WTC11 (cell line): ENCODE measurements around the gene ZIC2. TPM values are rescaled to one million over a fixed set of nuclear protein-coding genes. Genes with fewer than 3 reads are reported as not detected.

Experiments used
- ESRRA ChIP-seq: sonication (generic); formaldehyde crosslinking; IDR thresholded peaks from 2 replicates; pipeline ENCODE4 v1.8.1; 2022; ENCODE audit warnings: mild to moderate bottlenecking, missing genetic modification reagents, borderline replicate concordance
- ETV6 ChIP-seq: sonication (generic); formaldehyde crosslinking; IDR thresholded peaks from 2 replicates; pipeline ENCODE4 v1.8.1; 2022; ENCODE audit warnings: mild to moderate bottlenecking, missing genetic modification reagents
- FOXP1 ChIP-seq: sonication (generic); formaldehyde crosslinking; IDR thresholded peaks from 2 replicates; pipeline ENCODE4 v1.8.0; 2022; ENCODE audit warnings: missing genetic modification reagents, mild to moderate bottlenecking, moderate library complexity, borderline replicate concordance
- GRHL2 ChIP-seq: fragments of 250-450 bp; sonication (Bioruptor Pico); IDR thresholded peaks from 2 replicates; pipeline ENCODE4 v1.8.0; 2022; ENCODE audit warnings: mild to moderate bottlenecking, moderate library complexity; ENCODE audit not compliant: insufficient replicate concordance, severe bottlenecking
- HMGA2 ChIP-seq: fragments of 250-450 bp; sonication (Bioruptor Pico); IDR thresholded peaks from 2 replicates; pipeline ENCODE4 v1.4.0; 2021; ENCODE audit warnings: mild to moderate bottlenecking, moderate library complexity
- IRF2 ChIP-seq: sonication (generic); formaldehyde crosslinking; IDR thresholded peaks from 2 replicates; pipeline ENCODE4 v1.8.0; 2022; ENCODE audit warnings: low read depth, missing genetic modification reagents, borderline replicate concordance
- JAZF1 ChIP-seq: fragments of 250-450 bp; sonication (Bioruptor Pico); IDR thresholded peaks from 2 replicates; pipeline ENCODE4 v1.9.0; 2021; ENCODE audit warnings: moderate library complexity, mild to moderate bottlenecking, inconsistent platforms
- MYBL2 ChIP-seq: sonication (generic); formaldehyde crosslinking; IDR thresholded peaks from 2 replicates; pipeline ENCODE4 v1.8.1; 2023; ENCODE audit warnings: mild to moderate bottlenecking, moderate library complexity, missing genetic modification reagents
- NR1H2 ChIP-seq: sonication (generic); formaldehyde crosslinking; IDR thresholded peaks from 2 replicates; pipeline ENCODE4 v1.9.0; 2021; ENCODE audit warnings: mild to moderate bottlenecking, moderate library complexity, missing genetic modification reagents
- PRRX2 ChIP-seq: fragments of 250-450 bp; sonication (Bioruptor Pico); IDR thresholded peaks from 2 replicates; pipeline ENCODE4 v1.8.0; 2021; ENCODE audit warnings: mild to moderate bottlenecking
- SMAD4 ChIP-seq: sonication (generic); formaldehyde crosslinking; IDR thresholded peaks from 2 replicates; pipeline ENCODE4 v1.8.0; 2022; ENCODE audit warnings: mild to moderate bottlenecking, missing genetic modification reagents
- SP1 ChIP-seq: sonication (generic); formaldehyde crosslinking; conservative IDR thresholded peaks from 2 replicates; pipeline ENCODE4 v1.8.1; 2022; ENCODE audit warnings: missing genetic modification reagents
- TP53 ChIP-seq: sonication (generic); formaldehyde crosslinking; IDR thresholded peaks from 2 replicates; pipeline ENCODE4 v1.8.1; 2023; ENCODE audit warnings: mild to moderate bottlenecking, missing genetic modification reagents
- ZBTB21 ChIP-seq: sonication (generic); formaldehyde crosslinking; IDR thresholded peaks from 2 replicates; pipeline ENCODE4 v1.8.1; 2023; ENCODE audit warnings: mild to moderate bottlenecking, missing genetic modification reagents, borderline replicate concordance
- ZNF232 ChIP-seq: sonication (generic); formaldehyde crosslinking; IDR thresholded peaks from 2 replicates; pipeline ENCODE4 v1.8.0; 2022; ENCODE audit warnings: mild to moderate bottlenecking, missing genetic modification reagents
- ZNF396 ChIP-seq: fragments of 250-450 bp; sonication (Bioruptor Pico); IDR thresholded peaks from 2 replicates; pipeline ENCODE4 v1.8.0; 2021; ENCODE audit warnings: mild to moderate bottlenecking, moderate library complexity, borderline replicate concordance
- ZNF416 ChIP-seq: fragments of 250-450 bp; sonication (Bioruptor Pico); IDR thresholded peaks from 2 replicates; pipeline ENCODE4 v1.9.0; 2021; ENCODE audit warnings: mild to moderate bottlenecking, inconsistent platforms
- total RNA-seq: library from RNA; stranded (reverse); gene quantifications from 3 replicates; pipeline ENCODE4 v1.2.3, GENCODE V29; 2021
- TF ChIP-seq, protein P1 (sequence below): sonication (generic); formaldehyde crosslinking; IDR thresholded peaks from 2 replicates; pipeline ENCODE4 v1.8.1; 2023; ENCODE audit warnings: mild to moderate bottlenecking, missing genetic modification reagents, moderate library complexity
- TF ChIP-seq, protein P2 (sequence below): fragments of 250-450 bp; sonication (Bioruptor Pico); IDR thresholded peaks from 2 replicates; pipeline ENCODE4 v1.9.0; 2021; ENCODE audit warnings: moderate library complexity, mild to moderate bottlenecking, inconsistent platforms, borderline replicate concordance
- TF ChIP-seq, protein P3 (sequence below): fragments of 200-600 bp; IDR thresholded peaks from 2 replicates; pipeline ENCODE4 v1.8.0; 2022; ENCODE audit warnings: antibody characterized with exemption
- TF ChIP-seq, protein P4 (sequence below): sonication (generic); formaldehyde crosslinking; IDR thresholded peaks from 2 replicates; pipeline ENCODE4 v1.8.0; 2022; ENCODE audit warnings: mild to moderate bottlenecking, missing genetic modification reagents
- TF ChIP-seq, protein P5 (sequence below): sonication (generic); formaldehyde crosslinking; conservative IDR thresholded peaks from 2 replicates; pipeline ENCODE4 v1.8.1; 2022; ENCODE audit warnings: mild to moderate bottlenecking, missing genetic modification reagents
- TF ChIP-seq, protein P6 (sequence below): sonication (generic); formaldehyde crosslinking; conservative IDR thresholded peaks from 2 replicates; pipeline ENCODE4 v1.8.1; 2023; ENCODE audit warnings: mild to moderate bottlenecking, low read depth, missing genetic modification reagents, moderate library complexity
- TF ChIP-seq, protein P7 (sequence below): sonication (generic); formaldehyde crosslinking; IDR thresholded peaks from 2 replicates; pipeline ENCODE4 v1.8.1; 2022; ENCODE audit warnings: missing genetic modification reagents, borderline replicate concordance
- TF ChIP-seq, protein P8 (sequence below): fragments of 250-450 bp; sonication (Bioruptor Pico); IDR thresholded peaks from 2 replicates; pipeline ENCODE4 v1.9.0; 2021; ENCODE audit warnings: mild to moderate bottlenecking
- TF ChIP-seq, protein P9 (sequence below): sonication (generic); formaldehyde crosslinking; IDR thresholded peaks from 2 replicates; pipeline ENCODE4 v1.8.1; 2023; ENCODE audit warnings: mild to moderate bottlenecking, missing genetic modification reagents, moderate library complexity
- TF ChIP-seq, protein P10 (sequence below): sonication (generic); formaldehyde crosslinking; IDR thresholded peaks from 2 replicates; pipeline ENCODE4 v1.8.0; 2023; ENCODE audit warnings: missing genetic modification reagents

Gene ZIC2
- total RNA-seq, 1 experiment from 2014 or later: 344 TPM

DNA sequence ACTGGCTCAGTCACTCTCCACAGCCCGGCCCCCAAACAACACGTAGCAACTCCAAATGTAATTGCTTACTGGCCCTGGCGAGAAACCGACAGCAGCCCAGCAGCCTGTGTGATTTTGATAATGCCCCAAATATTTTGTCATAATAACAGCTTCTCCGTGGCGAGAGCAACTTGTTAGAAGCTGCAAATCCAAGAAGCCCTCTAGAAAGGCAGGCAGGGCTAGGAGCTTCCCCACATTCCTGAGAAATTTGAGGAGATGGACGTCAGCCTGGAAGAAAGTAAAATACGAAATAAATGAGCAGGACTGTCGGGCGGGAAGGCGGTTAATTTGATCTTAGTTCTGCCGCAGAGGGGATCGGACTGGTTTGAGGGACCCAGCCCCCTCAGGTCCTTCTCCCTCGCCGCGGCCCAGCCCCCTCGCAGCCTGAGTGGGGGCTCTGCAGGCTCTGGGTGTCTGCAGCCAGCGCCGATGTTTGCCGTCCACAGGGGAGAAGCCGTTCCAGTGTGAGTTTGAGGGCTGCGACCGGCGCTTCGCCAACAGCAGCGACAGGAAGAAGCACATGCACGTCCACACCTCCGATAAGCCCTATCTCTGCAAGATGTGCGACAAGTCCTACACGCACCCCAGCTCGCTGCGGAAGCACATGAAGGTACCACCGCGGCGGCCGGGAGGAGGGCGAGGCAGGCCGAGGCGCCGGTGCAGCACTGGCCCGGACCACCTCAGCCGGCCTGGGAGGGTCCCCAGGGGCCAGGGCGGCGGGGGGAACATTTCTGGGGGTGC lies 3.1 kb downstream of the ZIC2 start (continued):
- TF ChIP-seq, protein P1, sequence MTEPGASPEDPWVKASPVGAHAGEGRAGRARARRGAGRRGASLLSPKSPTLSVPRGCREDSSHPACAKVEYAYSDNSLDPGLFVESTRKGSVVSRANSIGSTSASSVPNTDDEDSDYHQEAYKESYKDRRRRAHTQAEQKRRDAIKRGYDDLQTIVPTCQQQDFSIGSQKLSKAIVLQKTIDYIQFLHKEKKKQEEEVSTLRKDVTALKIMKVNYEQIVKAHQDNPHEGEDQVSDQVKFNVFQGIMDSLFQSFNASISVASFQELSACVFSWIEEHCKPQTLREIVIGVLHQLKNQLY (CRISPR knock-in tag): no peak
- TF ChIP-seq, protein P2, sequence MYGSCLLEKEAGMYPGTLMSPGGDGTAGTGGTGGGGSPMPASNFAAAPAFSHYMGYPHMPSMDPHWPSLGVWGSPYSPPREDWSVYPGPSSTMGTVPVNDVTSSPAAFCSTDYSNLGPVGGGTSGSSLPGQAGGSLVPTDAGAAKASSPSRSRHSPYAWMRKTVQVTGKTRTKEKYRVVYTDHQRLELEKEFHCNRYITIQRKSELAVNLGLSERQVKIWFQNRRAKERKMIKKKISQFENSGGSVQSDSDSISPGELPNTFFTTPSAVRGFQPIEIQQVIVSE (CRISPR knock-in tag): no peak
- peak; percentile 58; the same call in 1 of the 2 replicates for TF ChIP-seq ETV6
- no peak for TF ChIP-seq HMGA2 (CRISPR knock-in tag)
- peak; percentile 50; the same call in 1 of the 2 replicates for TF ChIP-seq ZBTB21
- TF ChIP-seq SP1 (CRISPR knock-in tag): no peak; the same call in 1 of the 2 replicates
- TF ChIP-seq, protein P3, sequence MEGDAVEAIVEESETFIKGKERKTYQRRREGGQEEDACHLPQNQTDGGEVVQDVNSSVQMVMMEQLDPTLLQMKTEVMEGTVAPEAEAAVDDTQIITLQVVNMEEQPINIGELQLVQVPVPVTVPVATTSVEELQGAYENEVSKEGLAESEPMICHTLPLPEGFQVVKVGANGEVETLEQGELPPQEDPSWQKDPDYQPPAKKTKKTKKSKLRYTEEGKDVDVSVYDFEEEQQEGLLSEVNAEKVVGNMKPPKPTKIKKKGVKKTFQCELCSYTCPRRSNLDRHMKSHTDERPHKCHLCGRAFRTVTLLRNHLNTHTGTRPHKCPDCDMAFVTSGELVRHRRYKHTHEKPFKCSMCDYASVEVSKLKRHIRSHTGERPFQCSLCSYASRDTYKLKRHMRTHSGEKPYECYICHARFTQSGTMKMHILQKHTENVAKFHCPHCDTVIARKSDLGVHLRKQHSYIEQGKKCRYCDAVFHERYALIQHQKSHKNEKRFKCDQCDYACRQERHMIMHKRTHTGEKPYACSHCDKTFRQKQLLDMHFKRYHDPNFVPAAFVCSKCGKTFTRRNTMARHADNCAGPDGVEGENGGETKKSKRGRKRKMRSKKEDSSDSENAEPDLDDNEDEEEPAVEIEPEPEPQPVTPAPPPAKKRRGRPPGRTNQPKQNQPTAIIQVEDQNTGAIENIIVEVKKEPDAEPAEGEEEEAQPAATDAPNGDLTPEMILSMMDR: no peak
- TF ChIP-seq, protein P4, sequence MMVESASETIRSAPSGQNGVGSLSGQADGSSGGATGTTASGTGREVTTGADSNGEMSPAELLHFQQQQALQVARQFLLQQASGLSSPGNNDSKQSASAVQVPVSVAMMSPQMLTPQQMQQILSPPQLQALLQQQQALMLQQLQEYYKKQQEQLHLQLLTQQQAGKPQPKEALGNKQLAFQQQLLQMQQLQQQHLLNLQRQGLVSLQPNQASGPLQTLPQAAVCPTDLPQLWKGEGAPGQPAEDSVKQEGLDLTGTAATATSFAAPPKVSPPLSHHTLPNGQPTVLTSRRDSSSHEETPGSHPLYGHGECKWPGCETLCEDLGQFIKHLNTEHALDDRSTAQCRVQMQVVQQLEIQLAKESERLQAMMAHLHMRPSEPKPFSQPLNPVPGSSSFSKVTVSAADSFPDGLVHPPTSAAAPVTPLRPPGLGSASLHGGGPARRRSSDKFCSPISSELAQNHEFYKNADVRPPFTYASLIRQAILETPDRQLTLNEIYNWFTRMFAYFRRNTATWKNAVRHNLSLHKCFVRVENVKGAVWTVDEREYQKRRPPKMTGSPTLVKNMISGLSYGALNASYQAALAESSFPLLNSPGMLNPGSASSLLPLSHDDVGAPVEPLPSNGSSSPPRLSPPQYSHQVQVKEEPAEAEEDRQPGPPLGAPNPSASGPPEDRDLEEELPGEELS (CRISPR knock-in tag): 0 out of 2 replicates have a peak, but pooled peaks have one; percentile 22
- TF ChIP-seq, protein P5, sequence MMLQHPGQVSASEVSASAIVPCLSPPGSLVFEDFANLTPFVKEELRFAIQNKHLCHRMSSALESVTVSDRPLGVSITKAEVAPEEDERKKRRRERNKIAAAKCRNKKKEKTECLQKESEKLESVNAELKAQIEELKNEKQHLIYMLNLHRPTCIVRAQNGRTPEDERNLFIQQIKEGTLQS: no peak
- TF ChIP-seq ESRRA (CRISPR knock-in tag): no peak
- TF ChIP-seq SMAD4 (CRISPR knock-in tag): no peak
- TF ChIP-seq GRHL2 (CRISPR knock-in tag): no peak
- TF ChIP-seq, protein P6, sequence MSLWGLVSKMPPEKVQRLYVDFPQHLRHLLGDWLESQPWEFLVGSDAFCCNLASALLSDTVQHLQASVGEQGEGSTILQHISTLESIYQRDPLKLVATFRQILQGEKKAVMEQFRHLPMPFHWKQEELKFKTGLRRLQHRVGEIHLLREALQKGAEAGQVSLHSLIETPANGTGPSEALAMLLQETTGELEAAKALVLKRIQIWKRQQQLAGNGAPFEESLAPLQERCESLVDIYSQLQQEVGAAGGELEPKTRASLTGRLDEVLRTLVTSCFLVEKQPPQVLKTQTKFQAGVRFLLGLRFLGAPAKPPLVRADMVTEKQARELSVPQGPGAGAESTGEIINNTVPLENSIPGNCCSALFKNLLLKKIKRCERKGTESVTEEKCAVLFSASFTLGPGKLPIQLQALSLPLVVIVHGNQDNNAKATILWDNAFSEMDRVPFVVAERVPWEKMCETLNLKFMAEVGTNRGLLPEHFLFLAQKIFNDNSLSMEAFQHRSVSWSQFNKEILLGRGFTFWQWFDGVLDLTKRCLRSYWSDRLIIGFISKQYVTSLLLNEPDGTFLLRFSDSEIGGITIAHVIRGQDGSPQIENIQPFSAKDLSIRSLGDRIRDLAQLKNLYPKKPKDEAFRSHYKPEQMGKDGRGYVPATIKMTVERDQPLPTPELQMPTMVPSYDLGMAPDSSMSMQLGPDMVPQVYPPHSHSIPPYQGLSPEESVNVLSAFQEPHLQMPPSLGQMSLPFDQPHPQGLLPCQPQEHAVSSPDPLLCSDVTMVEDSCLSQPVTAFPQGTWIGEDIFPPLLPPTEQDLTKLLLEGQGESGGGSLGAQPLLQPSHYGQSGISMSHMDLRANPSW (CRISPR knock-in tag): no peak
- TF ChIP-seq, protein P7, sequence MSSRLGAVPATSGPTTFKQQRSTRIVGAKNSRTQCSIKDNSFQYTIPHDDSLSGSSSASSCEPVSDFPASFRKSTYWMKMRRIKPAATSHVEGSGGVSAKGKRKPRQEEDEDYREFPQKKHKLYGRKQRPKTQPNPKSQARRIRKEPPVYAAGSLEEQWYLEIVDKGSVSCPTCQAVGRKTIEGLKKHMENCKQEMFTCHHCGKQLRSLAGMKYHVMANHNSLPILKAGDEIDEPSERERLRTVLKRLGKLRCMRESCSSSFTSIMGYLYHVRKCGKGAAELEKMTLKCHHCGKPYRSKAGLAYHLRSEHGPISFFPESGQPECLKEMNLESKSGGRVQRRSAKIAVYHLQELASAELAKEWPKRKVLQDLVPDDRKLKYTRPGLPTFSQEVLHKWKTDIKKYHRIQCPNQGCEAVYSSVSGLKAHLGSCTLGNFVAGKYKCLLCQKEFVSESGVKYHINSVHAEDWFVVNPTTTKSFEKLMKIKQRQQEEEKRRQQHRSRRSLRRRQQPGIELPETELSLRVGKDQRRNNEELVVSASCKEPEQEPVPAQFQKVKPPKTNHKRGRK (CRISPR knock-in tag): no peak
- peak; percentile 81; the same call in 1 of the 2 replicates for TF ChIP-seq FOXP1 (CRISPR knock-in tag)
- no peak for TF ChIP-seq JAZF1 (CRISPR knock-in tag)
- no peak for TF ChIP-seq MYBL2
- TF ChIP-seq IRF2 (CRISPR knock-in tag): no peak
- TF ChIP-seq, protein P8, sequence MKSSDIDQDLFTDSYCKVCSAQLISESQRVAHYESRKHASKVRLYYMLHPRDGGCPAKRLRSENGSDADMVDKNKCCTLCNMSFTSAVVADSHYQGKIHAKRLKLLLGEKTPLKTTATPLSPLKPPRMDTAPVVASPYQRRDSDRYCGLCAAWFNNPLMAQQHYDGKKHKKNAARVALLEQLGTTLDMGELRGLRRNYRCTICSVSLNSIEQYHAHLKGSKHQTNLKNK (CRISPR knock-in tag): no peak
- TF ChIP-seq, protein P9, sequence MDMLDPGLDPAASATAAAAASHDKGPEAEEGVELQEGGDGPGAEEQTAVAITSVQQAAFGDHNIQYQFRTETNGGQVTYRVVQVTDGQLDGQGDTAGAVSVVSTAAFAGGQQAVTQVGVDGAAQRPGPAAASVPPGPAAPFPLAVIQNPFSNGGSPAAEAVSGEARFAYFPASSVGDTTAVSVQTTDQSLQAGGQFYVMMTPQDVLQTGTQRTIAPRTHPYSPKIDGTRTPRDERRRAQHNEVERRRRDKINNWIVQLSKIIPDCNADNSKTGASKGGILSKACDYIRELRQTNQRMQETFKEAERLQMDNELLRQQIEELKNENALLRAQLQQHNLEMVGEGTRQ (CRISPR knock-in tag): no peak
- TF ChIP-seq, protein P10, sequence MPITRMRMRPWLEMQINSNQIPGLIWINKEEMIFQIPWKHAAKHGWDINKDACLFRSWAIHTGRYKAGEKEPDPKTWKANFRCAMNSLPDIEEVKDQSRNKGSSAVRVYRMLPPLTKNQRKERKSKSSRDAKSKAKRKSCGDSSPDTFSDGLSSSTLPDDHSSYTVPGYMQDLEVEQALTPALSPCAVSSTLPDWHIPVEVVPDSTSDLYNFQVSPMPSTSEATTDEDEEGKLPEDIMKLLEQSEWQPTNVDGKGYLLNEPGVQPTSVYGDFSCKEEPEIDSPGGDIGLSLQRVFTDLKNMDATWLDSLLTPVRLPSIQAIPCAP (CRISPR knock-in tag): 0 out of 2 replicates have a peak, but pooled peaks have one; percentile 42
- no peak for TF ChIP-seq PRRX2 (CRISPR knock-in tag)
- no peak for TF ChIP-seq NR1H2 (CRISPR knock-in tag)
- no peak for TF ChIP-seq ZNF232 (CRISPR knock-in tag)
- no peak for TF ChIP-seq ZNF416 (CRISPR knock-in tag)
- TF ChIP-seq ZNF396 (CRISPR knock-in tag): no peak
- peak; percentile 80; the same call in 1 of the 2 replicates for TF ChIP-seq TP53
